Dendritic cell treated with granulocyte-macrophage colony-stimulating factor and Interleukin-4, amounts not matched to agents 40 ng/mL and 50 ng/mL, for 4 days (primary cell): ENCODE measurements around the gene RHOBTB1.

Experiments used
- H3K27ac Mint-ChIP-seq: one replicate; pipeline ENCODE4 v1.8.0; 2022; ENCODE audit warnings: mild to moderate bottlenecking, mixed read lengths
- H3K27me3 Mint-ChIP-seq: one replicate; pipeline ENCODE4 v1.8.0; 2022; ENCODE audit warnings: mild to moderate bottlenecking, mixed read lengths
- H3K36me3 Mint-ChIP-seq: one replicate; pipeline ENCODE4 v1.8.0; 2022; ENCODE audit warnings: low read depth, mixed read lengths
- H3K4me1 Mint-ChIP-seq: one replicate; pipeline ENCODE4 v1.8.0; 2022; ENCODE audit warnings: low read depth, mixed read lengths
- H3K4me3 Mint-ChIP-seq: one replicate; pipeline ENCODE4 v1.8.0; 2022; ENCODE audit warnings: mild to moderate bottlenecking, moderate library complexity, mixed read lengths
- H3K9me3 Mint-ChIP-seq: one replicate; pipeline ENCODE4 v1.8.0; 2022; ENCODE audit warnings: mixed read lengths
- intact Hi-C: fragments of 100-400 bp; cut with micrococcal nuclease; formaldehyde crosslinking; loops from one replicate; pipeline ENCODE4 v1.15.0; 2022

Gene RHOBTB1

GRCh38 chr10:60898321-60898720 lies 45.7 kb downstream of the RHOBTB1 start:
- Mint-ChIP-seq H3K36me3 (no peaks in the 10 kb centered on the region), H3K4me3 (no peak overlapping the region), H3K27ac (no peak overlapping the region), H3K9me3 (no peaks in the 10 kb centered on the region), H3K27me3 (no peaks in the 10 kb centered on the region), H3K4me1 (no peaks in the 10 kb centered on the region)
- intact Hi-C loops, result no loop called here

- Mint-ChIP-seq H3K4me3 (no peak overlapping the region), H3K36me3 (peaks cover 4% of the 10 kb centered on the region), H3K27me3 (no peaks in the 10 kb centered on the region), H3K4me1 (no peaks in the 10 kb centered on the region), H3K27ac (no peak overlapping the region), H3K9me3 (peaks cover 5% of the 10 kb centered on the region)
- intact Hi-C loops, result no loop called here
Measured at GRCh38 chr10:60896810-60897209, 47.2 kb downstream of the RHOBTB1 start.

- Mint-ChIP-seq H3K9me3 (peaks cover 9% of the 10 kb centered on the region), H3K4me1 (no peaks in the 10 kb centered on the region), H3K4me3 (no peak overlapping the region), H3K27ac (no peak overlapping the region), H3K27me3 (no peaks in the 10 kb centered on the region), H3K36me3 (peaks cover 7% of the 10 kb centered on the region)
- intact Hi-C loops, result no loop called here
Measured at GRCh38 chr10:60896033-60896432, 48.0 kb downstream of the RHOBTB1 start.

DNA sequence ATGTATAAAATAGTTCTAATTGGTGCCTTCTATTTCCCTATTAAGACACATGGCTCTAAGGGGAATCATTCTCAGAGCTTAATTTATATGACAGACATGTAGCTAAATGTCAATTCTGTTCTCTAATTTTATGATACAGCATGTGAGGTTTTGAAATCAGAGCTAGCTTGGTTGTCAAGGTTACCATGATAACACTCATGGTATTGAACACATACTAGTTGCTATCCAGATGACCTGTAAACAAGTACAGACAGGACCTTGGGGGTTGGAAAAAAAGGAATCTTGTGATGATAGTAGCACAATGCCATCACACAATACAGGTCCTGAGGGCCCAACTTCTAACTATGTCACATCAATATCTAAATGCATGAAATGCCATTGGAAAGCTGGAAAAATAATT lies 49.2 kb downstream of the RHOBTB1 start:
- Mint-ChIP-seq H3K4me1 (no peaks in the 10 kb centered on the region), H3K4me3 (no peak overlapping the region), H3K9me3 (peaks cover 9% of the 10 kb centered on the region), H3K27ac (no peak overlapping the region), H3K36me3 (peaks cover 7% of the 10 kb centered on the region), H3K27me3 (no peaks in the 10 kb centered on the region)
- intact Hi-C loops, result no loop called here

DNA sequence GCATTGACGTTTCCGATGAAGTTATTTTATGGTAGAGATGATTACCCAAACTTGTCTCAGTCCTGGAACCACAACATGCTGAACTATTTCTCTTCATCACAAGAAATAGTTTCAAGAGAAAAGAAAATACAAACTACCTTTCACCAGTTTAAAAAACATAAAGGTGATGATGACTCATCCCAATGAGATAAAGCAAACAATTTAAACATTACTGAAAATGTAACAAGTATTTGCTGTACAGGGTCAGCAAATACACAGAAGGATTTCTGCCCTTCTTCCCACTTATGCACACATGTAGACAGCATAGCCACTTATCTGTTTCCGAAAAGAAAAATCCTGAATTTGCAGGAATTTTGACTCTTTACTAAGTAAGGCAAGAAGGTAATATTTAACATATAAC lies 50.8 kb downstream of the RHOBTB1 start:
- Mint-ChIP-seq H3K36me3 (peaks cover 12% of the 10 kb centered on the region), H3K27ac (no peak overlapping the region), H3K27me3 (no peaks in the 10 kb centered on the region), H3K4me3 (no peak overlapping the region), H3K9me3 (peaks cover 9% of the 10 kb centered on the region), H3K4me1 (no peaks in the 10 kb centered on the region)
- intact Hi-C loops, result no loop called here

GRCh38 chr10:60892571-60892970 lies 51.4 kb downstream of the RHOBTB1 start:
- H3K4me3 Mint-ChIP-seq, result no peak overlapping the region
- peaks cover 9% of the 10 kb centered on the region for H3K9me3 Mint-ChIP-seq
- H3K36me3 Mint-ChIP-seq, result peaks cover 19% of the 10 kb centered on the region
- no peaks in the 10 kb centered on the region for H3K27me3 Mint-ChIP-seq
- no peak overlapping the region for H3K27ac Mint-ChIP-seq
- intact Hi-C loops, result no loop called here
- no peaks in the 10 kb centered on the region for H3K4me1 Mint-ChIP-seq

- intact Hi-C loops, result no loop called here
- H3K27me3 Mint-ChIP-seq, result no peaks in the 10 kb centered on the region
- H3K27ac Mint-ChIP-seq, result no peak overlapping the region
- peaks cover 28% of the 10 kb centered on the region for H3K36me3 Mint-ChIP-seq
- H3K4me3 Mint-ChIP-seq, result no peak overlapping the region
- no peaks in the 10 kb centered on the region for H3K4me1 Mint-ChIP-seq
- peaks cover 9% of the 10 kb centered on the region for H3K9me3 Mint-ChIP-seq
Measured at GRCh38 chr10:60890811-60891210, 53.2 kb downstream of the RHOBTB1 start.

DNA sequence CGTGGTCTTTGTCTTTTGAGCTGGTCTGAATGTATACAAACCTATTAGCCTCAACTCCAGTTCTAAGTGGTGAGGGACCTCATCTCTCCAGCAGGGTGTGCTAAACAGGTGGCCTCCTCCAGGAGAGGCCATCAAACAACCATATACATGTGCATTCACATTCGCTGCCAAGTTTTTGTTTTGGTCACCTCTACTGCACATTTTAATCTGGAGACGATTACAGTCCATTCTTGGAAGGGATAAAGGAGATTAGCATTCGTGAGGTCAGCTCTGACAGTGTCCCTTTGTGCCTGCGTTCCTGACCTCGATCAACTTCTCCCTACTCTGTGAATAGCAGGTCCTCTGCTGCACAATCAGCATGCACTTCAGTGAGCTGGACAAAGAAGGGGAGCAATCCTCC lies 60.8 kb downstream of the RHOBTB1 start:
- Mint-ChIP-seq H3K4me1 (peaks cover 5% of the 10 kb centered on the region), H3K27me3 (no peaks in the 10 kb centered on the region), H3K27ac (no peak overlapping the region), H3K36me3 (peaks cover 17% of the 10 kb centered on the region), H3K4me3 (no peak overlapping the region), H3K9me3 (no peaks in the 10 kb centered on the region)
- intact Hi-C loops, result loop anchor here (10.0 kb wide), 1 partner anchor 82 kb away; no protein-coding TSS in a partner anchor

DNA sequence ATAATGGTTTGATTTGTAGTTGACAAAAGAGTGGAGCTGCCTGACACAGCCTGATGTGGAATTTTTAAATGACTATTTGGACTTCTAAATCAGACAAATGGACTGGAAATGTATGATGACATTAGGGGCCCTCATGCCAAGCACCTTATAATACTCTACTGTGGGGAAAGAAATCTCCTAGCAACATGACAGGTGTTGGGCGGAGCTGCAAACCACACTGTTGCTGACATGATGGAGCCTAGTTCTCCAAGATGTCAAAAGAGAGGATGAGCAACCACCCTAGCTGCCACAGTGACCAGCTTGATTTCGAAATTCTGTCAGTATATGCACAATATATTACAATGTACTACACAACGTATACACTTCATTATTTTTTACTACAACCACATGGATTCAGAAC lies 65.8 kb downstream of the RHOBTB1 start:
- intact Hi-C loops, result no loop called here
- Mint-ChIP-seq H3K9me3 (no peaks in the 10 kb centered on the region), H3K4me1 (peaks cover 5% of the 10 kb centered on the region), H3K36me3 (peaks cover 6% of the 10 kb centered on the region), H3K4me3 (no peak overlapping the region), H3K27ac (no peak overlapping the region), H3K27me3 (no peaks in the 10 kb centered on the region)

DNA sequence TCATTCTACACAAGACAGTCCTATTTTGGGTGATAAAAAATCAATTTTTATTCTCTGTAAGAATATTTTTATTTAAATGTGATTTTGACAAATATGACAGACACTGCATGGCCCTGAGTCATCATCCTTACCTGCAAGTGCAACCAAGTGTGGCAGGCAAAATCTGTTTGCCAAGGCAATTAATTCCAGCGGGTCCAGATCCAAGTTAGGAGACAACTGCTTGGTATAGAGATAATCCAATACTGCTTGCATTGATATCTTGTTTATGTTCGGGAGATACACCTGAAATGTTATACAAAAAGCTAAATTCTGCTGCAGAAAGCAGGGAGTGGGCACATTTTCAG lies 66.2 kb downstream of the RHOBTB1 start:
- intact Hi-C loops, result no loop called here
- H3K36me3 Mint-ChIP-seq, result peaks cover 6% of the 10 kb centered on the region

DNA sequence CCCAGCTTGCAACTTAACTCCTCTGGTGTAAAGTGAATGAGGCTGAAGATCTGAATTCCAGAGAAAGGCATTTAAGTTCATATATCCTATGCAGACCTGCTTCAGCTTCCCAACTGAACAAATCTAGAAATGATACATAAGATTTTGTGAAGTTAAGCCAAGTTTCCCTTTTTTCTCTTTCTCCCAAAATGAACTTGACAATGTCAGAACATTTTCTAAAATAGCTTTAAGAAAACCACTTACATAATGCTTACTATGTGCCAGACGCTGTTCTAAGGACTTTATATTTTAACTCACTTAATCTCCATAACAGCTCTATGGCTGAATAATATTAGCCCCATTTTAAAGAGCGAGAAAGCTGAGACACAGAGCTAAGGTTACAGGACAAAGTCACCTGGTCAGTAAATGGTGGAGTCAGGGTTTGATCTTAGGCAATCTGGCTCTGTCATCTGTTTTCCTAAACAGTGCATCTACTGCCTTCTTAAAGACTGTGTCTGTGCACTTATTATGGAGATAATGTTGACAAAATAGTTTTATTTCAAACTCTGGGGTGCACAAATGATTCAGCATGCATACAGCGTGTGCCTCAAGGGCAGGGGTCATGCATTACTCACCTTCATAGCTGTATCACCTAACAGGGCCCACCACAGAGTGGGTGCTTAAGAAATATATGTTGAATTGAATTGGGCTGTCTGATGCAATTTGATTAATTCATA lies 66.8 kb downstream of the RHOBTB1 start:
- no peaks in the 10 kb centered on the region for H3K27me3 Mint-ChIP-seq
- intact Hi-C loops, result no loop called here
- peaks cover 5% of the 10 kb centered on the region for H3K4me1 Mint-ChIP-seq
- no peak overlapping the region for H3K4me3 Mint-ChIP-seq
- peaks cover 6% of the 10 kb centered on the region for H3K36me3 Mint-ChIP-seq
- no peak overlapping the region for H3K27ac Mint-ChIP-seq
- H3K9me3 Mint-ChIP-seq, result no peaks in the 10 kb centered on the region

More for the DNA sequence above, 66.2 kb downstream of the RHOBTB1 start:
- Mint-ChIP-seq H3K4me3 (no peak overlapping the region), H3K27ac (no peak overlapping the region), H3K4me1 (peaks cover 5% of the 10 kb centered on the region), H3K9me3 (no peaks in the 10 kb centered on the region), H3K27me3 (no peaks in the 10 kb centered on the region)

GRCh38 chr10:60873758-60874157 lies 70.2 kb downstream of the RHOBTB1 start:
- intact Hi-C loops, result no loop called here
- peaks cover 5% of the 10 kb centered on the region for H3K4me1 Mint-ChIP-seq
- H3K27ac Mint-ChIP-seq, result no peak overlapping the region
- H3K9me3 Mint-ChIP-seq, result no peaks in the 10 kb centered on the region
- no peak overlapping the region for H3K4me3 Mint-ChIP-seq
- no peaks in the 10 kb centered on the region for H3K27me3 Mint-ChIP-seq
- peaks cover 29% of the 10 kb centered on the region for H3K36me3 Mint-ChIP-seq

DNA sequence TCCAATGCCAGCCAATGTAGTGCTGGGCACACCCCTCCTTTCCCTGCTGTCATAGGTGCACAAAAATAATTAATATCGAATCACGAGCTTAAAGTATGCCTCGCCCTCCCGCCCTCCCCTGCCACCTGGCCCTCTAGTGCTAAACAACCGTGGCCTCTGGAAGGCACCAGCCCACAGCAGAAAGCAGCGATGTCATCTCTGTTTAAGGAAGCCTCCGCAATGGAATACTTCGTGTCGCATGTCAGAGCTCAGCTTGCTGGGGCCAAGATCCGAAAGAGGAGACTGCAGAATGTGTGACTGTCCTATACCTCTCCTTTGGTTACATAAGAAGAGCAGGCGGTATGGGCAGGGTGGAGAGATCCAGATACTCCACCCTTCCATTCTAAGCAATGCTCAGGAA lies 71.5 kb downstream of the RHOBTB1 start:
- H3K27ac Mint-ChIP-seq, result no peak overlapping the region
- no peaks in the 10 kb centered on the region for H3K27me3 Mint-ChIP-seq
- no peak overlapping the region for H3K4me3 Mint-ChIP-seq
- peaks cover 29% of the 10 kb centered on the region for H3K36me3 Mint-ChIP-seq
- no peaks in the 10 kb centered on the region for H3K4me1 Mint-ChIP-seq
- no peaks in the 10 kb centered on the region for H3K9me3 Mint-ChIP-seq
- intact Hi-C loops, result no loop called here

- no peaks in the 10 kb centered on the region for H3K27me3 Mint-ChIP-seq
- no peak overlapping the region for H3K27ac Mint-ChIP-seq
- H3K4me1 Mint-ChIP-seq, result no peaks in the 10 kb centered on the region
- peaks cover 29% of the 10 kb centered on the region for H3K36me3 Mint-ChIP-seq
- intact Hi-C loops, result no loop called here
- H3K4me3 Mint-ChIP-seq, result no peak overlapping the region
- no peaks in the 10 kb centered on the region for H3K9me3 Mint-ChIP-seq
Measured at GRCh38 chr10:60871215-60871614, 72.8 kb downstream of the RHOBTB1 start.

- no peak overlapping the region for H3K27ac Mint-ChIP-seq
- H3K4me1 Mint-ChIP-seq, result no peaks in the 10 kb centered on the region
- no peaks in the 10 kb centered on the region for H3K27me3 Mint-ChIP-seq
Measured at GRCh38 chr10:60870803-60871202, 73.2 kb downstream of the RHOBTB1 start.

More at GRCh38 chr10:60870803-60871202, 73.2 kb downstream of the RHOBTB1 start:
- Mint-ChIP-seq H3K9me3 (no peaks in the 10 kb centered on the region), H3K36me3 (peaks cover 29% of the 10 kb centered on the region), H3K4me3 (no peak overlapping the region)
- intact Hi-C loops, result no loop called here
